Vagina (tissue), 2 donors: ENCODE results near the gene TSSK6. TPM values are rescaled to one million over a fixed set of nuclear protein-coding genes. Genes with fewer than 3 reads are reported as not detected.

Experiments used
- DNase-seq, 2 donors: peaks; one replicate each; pipeline ENCODE4 v3.0.0-alpha.2; 2017; ENCODE audit errors: extremely low spot score in 2 of 2
- H3K27ac ChIP-seq: fragments of 200-600 bp; sonication (generic); one replicate; pipeline ENCODE4 v1.5.1; 2019
- H3K27me3 ChIP-seq: fragments of 200-600 bp; sonication (generic); one replicate; pipeline ENCODE4 v1.5.1; 2019
- H3K36me3 ChIP-seq, 2 donors: fragments of 200-600 bp; sonication (generic); one replicate each; pipeline ENCODE4 v1.5.1; 2017 to 2019
- H3K4me1 ChIP-seq: fragments of 200-600 bp; sonication (generic); one replicate; pipeline ENCODE4 v1.5.1; 2019
- H3K4me3 ChIP-seq, 2 donors: fragments of 200-600 bp; sonication (generic); 1 replicate in 1 of 2; 2 replicates in 1 of 2; pipeline ENCODE4 v1.5.1; 2016 to 2019
- H3K9me3 ChIP-seq: fragments of 200-600 bp; sonication (generic); one replicate; pipeline ENCODE4 v1.5.1; 2019
- POLR2A ChIP-seq, 2 donors: fragments of 450-650 bp; IDR thresholded peaks; one replicate each; pipeline ENCODE4 v1.6.1; 2017; ENCODE audit warnings: antibody characterized with exemption in 2 of 2, mild to moderate bottlenecking in 2 of 2, moderate library complexity in 2 of 2
- POLR2AphosphoS5 ChIP-seq, 2 donors: sonication (generic); formaldehyde crosslinking; IDR thresholded peaks; one replicate each; pipeline ENCODE4 v1.9.0; 2017; ENCODE audit warnings: antibody characterized with exemption in 2 of 2, mild to moderate bottlenecking in 2 of 2, low read depth in 1 of 2; ENCODE audit not compliant: insufficient read depth in 1 of 2
- intact Hi-C: fragments of 100-400 bp; cut with DNase I; formaldehyde crosslinking; loops from one replicate; pipeline ENCODE4 v1.15.1; 2023
- total RNA-seq: library from RNA; depleted of rRNA; stranded (reverse); fragments of >200 nt; gene quantifications from one replicate; pipeline ENCODE4 v1.2.3, GENCODE V29; 2016
- TF ChIP-seq, protein P1 (sequence below), 3 experiments: fragments of 450-650 bp in 2 of 3; fragments of 200-600 bp in 1 of 3; sonication (generic) in 1 of 3; IDR thresholded peaks; one replicate each; pipeline ENCODE4 v1.5.1; 2017 to 2019; ENCODE audit warnings: antibody characterized with exemption in 3 of 3, mild to moderate bottlenecking in 2 of 3, moderate library complexity in 2 of 3

TSSK6 gene
- total RNA-seq, 1 donor from 2014 or later, result 0.98 TPM

DNA sequence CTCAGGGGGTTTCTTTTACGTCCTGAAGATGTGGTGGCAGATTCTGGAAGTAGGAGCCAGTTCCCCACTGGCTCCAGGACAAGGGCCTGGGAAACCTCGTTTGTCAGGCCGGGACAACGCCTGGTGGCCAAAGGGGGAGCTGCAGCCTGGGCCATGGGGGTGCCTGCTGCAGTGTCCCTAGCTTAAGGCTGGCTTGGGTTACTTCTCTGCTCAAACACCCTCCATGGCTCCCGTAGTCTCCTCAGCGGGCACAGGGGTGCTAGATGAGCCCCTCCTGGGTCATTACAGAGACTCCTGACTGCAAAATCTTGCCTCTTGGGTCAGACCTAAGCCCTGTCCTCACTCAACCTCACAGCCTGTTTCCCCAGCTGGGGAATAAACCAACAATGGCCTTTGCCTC is 37.5 kb upstream of the TSSK6 start:
- Histone ChIP-seq H3K4me1 (peaks cover 6% of the 10 kb centered on the region), H3K9me3 (no peaks in the 10 kb centered on the region), H3K27me3 (no peaks in the 10 kb centered on the region), H3K27ac (no peak overlapping the region), H3K4me3 (no peak overlapping the region), H3K36me3 (no peaks in the 10 kb centered on the region)
- intact Hi-C loops, result no loop called here
- no peak for DNase-seq
- TF ChIP-seq POLR2A (IDR thresholded peaks at IDR 0.05) (no peak), POLR2AphosphoS5 (IDR thresholded peaks at IDR 0.05; ENCODE audit: insufficient read depth in 1 of 2, low read depth in 1 of 2) (no peak)
- TF ChIP-seq, protein P1, sequence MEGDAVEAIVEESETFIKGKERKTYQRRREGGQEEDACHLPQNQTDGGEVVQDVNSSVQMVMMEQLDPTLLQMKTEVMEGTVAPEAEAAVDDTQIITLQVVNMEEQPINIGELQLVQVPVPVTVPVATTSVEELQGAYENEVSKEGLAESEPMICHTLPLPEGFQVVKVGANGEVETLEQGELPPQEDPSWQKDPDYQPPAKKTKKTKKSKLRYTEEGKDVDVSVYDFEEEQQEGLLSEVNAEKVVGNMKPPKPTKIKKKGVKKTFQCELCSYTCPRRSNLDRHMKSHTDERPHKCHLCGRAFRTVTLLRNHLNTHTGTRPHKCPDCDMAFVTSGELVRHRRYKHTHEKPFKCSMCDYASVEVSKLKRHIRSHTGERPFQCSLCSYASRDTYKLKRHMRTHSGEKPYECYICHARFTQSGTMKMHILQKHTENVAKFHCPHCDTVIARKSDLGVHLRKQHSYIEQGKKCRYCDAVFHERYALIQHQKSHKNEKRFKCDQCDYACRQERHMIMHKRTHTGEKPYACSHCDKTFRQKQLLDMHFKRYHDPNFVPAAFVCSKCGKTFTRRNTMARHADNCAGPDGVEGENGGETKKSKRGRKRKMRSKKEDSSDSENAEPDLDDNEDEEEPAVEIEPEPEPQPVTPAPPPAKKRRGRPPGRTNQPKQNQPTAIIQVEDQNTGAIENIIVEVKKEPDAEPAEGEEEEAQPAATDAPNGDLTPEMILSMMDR (IDR thresholded peaks at IDR 0.05), result no peak

DNA sequence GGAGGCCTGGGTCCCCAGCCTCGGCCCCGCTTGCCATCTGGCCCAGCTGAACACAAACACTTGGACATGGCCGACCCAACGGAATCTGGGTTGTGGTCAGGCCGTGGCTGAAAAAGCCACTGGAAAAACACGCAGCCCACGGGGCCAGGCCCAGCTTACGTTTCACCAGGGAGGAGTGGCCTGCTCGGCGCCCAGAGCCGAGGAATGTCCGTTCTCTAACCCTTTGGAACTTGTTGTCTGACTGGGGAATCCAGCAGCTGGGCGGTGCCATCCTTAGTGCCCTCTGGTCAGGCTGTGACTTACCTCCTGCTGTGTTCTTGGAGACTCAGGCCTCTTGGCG is 36.5 kb upstream of the TSSK6 start:
- DNase-seq, result no peak
- Histone ChIP-seq H3K9me3 (no peaks in the 10 kb centered on the region), H3K4me1 (peaks cover 6% of the 10 kb centered on the region), H3K36me3 (no peaks in the 10 kb centered on the region), H3K27me3 (no peaks in the 10 kb centered on the region), H3K27ac (no peak overlapping the region), H3K4me3 (no peak overlapping the region)
- intact Hi-C loops, result no loop called here
- TF ChIP-seq POLR2AphosphoS5 (IDR thresholded peaks at IDR 0.05; ENCODE audit: insufficient read depth in 1 of 2, low read depth in 1 of 2) (no peak), POLR2A (IDR thresholded peaks at IDR 0.05) (no peak)
- TF ChIP-seq, protein P1 (IDR thresholded peaks at IDR 0.05), result no peak

DNA sequence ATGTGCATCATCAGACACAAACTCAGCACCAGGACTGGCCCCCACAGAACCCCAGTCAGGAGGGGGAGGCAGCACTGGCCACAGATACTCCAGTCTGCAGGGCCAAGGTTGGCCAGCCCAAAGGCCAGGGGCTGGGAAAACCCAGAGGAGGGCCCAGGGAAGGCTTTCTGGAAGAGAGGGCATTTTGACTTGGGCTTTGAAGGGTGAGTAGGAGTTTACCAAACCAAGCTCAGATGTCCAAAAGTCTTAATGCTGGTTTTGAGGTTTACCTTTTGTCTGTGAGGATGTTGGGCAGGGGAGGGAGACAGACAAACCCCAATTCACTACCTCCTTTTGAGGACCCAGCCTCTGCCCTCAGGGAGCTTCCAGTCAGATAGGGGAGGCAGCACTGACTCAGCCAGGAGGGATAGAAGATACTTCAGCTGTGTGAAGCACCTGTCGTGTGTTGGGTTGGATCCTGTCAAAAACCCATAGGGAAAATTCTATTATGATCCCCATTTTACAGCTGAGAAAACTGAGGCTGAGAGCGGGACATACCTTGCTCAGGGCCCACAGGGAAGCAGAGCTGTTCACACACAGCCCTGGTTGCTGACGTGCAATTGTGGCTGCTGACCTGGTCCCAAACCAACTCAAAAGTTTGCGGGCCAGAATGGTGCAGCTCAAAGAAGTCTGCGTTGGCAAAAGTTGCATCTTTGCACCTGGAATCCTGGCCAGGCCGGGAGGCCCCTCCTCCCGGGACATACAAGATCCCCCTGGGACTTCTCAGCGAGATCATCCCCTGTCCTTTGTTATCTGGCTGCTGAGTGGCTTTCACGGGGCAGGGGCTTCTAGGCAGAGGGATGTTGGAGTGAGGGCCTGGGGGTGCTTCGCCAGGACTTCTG is 35.9 kb upstream of the TSSK6 start:
- no peak for DNase-seq
- Histone ChIP-seq H3K4me3 (no peak overlapping the region), H3K4me1 (peaks cover 6% of the 10 kb centered on the region), H3K9me3 (no peaks in the 10 kb centered on the region), H3K27ac (no peak overlapping the region), H3K36me3 (no peaks in the 10 kb centered on the region), H3K27me3 (no peaks in the 10 kb centered on the region)
- intact Hi-C loops, result no loop called here
- TF ChIP-seq, protein P1 (IDR thresholded peaks at IDR 0.05), result no peak
- TF ChIP-seq POLR2AphosphoS5 (IDR thresholded peaks at IDR 0.05; ENCODE audit: insufficient read depth in 1 of 2, low read depth in 1 of 2) (no peak), POLR2A (IDR thresholded peaks at IDR 0.05) (no peak)

DNA sequence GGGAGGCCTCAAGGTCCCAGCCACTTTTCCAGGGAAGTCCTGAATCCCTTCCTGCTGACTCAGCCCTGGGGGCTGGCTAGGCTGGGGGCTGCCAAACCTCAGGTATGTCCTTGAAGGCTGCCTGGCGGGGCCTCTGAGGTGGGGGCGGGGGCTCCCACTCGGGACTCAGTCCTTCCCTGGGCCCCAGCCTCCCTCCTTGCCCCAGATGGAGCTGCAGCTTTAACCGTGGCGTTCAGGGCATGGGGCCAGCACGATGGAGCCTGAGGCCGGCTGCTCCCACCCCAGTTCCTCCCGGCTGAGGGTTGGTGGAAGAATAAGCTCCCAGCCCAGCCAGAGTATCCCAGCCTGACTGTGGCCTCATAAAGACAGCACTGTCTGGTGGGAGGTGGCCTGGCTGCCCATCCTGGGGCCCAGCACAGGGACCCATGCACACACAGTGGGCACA is 35.2 kb upstream of the TSSK6 start:
- TF ChIP-seq POLR2AphosphoS5 (IDR thresholded peaks at IDR 0.05; ENCODE audit: insufficient read depth in 1 of 2, low read depth in 1 of 2) (no peak), POLR2A (IDR thresholded peaks at IDR 0.05) (no peak)
- TF ChIP-seq, protein P1 (IDR thresholded peaks at IDR 0.05), result no peak
- Histone ChIP-seq H3K27me3 (no peaks in the 10 kb centered on the region), H3K27ac (no peak overlapping the region), H3K9me3 (no peaks in the 10 kb centered on the region), H3K36me3 (no peaks in the 10 kb centered on the region), H3K4me3 (no peak overlapping the region), H3K4me1 (peaks cover 6% of the 10 kb centered on the region)
- intact Hi-C loops, result no loop called here
- no peak for DNase-seq

DNA sequence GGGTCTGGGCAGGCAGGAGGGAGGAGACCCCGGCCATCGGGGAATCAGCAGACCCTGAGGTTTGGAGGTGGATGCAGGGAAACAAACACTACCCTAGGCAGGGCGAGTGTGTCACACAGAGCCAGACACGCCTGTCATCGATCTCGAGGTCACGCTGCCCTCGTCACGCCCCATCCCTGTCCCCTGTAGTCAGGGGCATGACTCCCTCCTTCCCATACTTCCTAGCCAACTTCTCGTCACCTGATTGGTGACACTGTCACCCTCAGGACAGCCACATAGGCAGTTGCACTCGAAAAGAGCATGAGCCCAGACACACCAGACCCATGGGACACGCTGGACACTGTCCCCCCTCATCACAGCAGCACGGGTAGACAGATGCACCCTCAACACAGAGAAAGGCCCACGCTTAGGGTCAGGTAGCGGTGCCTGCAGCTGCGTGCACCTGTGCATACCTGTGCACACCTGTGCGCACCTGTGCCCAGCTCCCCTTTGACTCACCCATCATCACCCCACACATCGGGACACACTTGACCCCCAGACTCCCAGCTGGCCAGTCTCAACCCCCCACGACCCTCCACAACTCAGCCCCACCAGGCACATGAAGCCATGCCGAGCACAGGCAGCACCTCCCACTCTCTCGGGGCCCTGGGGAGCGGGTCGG is 34.6 kb upstream of the TSSK6 start:
- Histone ChIP-seq H3K4me1 (peaks cover 6% of the 10 kb centered on the region), H3K27ac (no peak overlapping the region), H3K9me3 (no peaks in the 10 kb centered on the region), H3K4me3 (no peak overlapping the region), H3K36me3 (no peaks in the 10 kb centered on the region), H3K27me3 (no peaks in the 10 kb centered on the region)
- TF ChIP-seq POLR2A (IDR thresholded peaks at IDR 0.05) (no peak), POLR2AphosphoS5 (IDR thresholded peaks at IDR 0.05; ENCODE audit: insufficient read depth in 1 of 2, low read depth in 1 of 2) (no peak)
- TF ChIP-seq, protein P1 (IDR thresholded peaks at IDR 0.05), result no peak
- intact Hi-C loops, result loop anchor here (10.0 kb wide), 1 partner anchor 405 kb away; no protein-coding TSS in a partner anchor
- DNase-seq, result no peak
